ENCODE measurements around the gene NRL.
"Not testable (repeated sequence)": the region's sequence is repeated elsewhere in the genome, so short reads cannot be mapped to it uniquely, and the experiment has no call there.

GRCh38 chr14:24049002-24049401 lies 65.7 kb downstream of the NRL start:
- TF ChIP-seq, protein P1, sequence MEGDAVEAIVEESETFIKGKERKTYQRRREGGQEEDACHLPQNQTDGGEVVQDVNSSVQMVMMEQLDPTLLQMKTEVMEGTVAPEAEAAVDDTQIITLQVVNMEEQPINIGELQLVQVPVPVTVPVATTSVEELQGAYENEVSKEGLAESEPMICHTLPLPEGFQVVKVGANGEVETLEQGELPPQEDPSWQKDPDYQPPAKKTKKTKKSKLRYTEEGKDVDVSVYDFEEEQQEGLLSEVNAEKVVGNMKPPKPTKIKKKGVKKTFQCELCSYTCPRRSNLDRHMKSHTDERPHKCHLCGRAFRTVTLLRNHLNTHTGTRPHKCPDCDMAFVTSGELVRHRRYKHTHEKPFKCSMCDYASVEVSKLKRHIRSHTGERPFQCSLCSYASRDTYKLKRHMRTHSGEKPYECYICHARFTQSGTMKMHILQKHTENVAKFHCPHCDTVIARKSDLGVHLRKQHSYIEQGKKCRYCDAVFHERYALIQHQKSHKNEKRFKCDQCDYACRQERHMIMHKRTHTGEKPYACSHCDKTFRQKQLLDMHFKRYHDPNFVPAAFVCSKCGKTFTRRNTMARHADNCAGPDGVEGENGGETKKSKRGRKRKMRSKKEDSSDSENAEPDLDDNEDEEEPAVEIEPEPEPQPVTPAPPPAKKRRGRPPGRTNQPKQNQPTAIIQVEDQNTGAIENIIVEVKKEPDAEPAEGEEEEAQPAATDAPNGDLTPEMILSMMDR (optimal IDR thresholded peaks at IDR 0.05 in 1 of 3, IDR thresholded peaks at IDR 0.05 in 1 of 3, conservative IDR thresholded peaks at IDR 0.05 in 1 of 3; ENCODE audit: extremely low read depth in 1 of 3, insufficient read depth in 2 of 3, low read length in 3 of 3), result not testable (repeated sequence)
- not testable (repeated sequence) for TF ChIP-seq EZH2 (IDR thresholded peaks at IDR 0.05; ENCODE audit: low read length)

Data from keratinocyte (primary cell).